NCI-H526 (cell line): ENCODE measurements around the gene RUVBL1.
"Not testable (repeated sequence)": the region's sequence is repeated elsewhere in the genome, so short reads cannot be mapped to it uniquely, and the experiment has no call there.

ENCODE experiments used
- DNase-seq, 2 experiments: peaks; one replicate each; lab custom pipeline; 2025; lab: John Stamatoyannopoulos, UW

RUVBL1 gene

GRCh38 chr3:128123538-128124368, at the start of gene RUVBL1:
RUVBL1 (minus strand) TSS chr3:128123812; CDS start chr3:128123724, 88 bp downstream.
- DNase-seq = peak; percentile 99 to 100

GRCh38 chr3:128173200-128173599, 49.6 kb upstream of the RUVBL1 start:
- no peak for DNase-seq

GRCh38 chr3:128170866-128171516, 47.4 kb upstream of the RUVBL1 start:
- DNase-seq = peak; percentile 70 to 86

DNA sequence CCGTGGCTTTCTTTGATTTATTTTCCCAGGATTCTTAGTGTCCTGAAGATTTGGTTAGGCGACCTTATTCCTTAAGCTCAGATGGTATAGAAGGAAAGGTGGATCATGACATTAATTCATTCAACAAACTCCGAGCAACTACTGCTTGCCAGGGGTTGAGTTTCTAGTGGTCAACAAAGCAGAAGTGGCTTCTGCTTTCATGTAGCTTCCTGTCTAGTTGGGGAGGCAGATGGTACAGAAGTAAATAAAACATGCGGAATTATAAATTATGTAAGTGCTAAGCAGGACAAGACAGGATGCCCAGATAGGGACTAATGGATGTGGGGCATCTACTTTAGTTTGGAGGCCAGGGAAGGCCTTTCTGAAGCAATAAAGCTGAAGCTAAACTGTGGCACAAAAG, 45.2 kb upstream of the RUVBL1 start:
- DNase-seq = no peak

DNA sequence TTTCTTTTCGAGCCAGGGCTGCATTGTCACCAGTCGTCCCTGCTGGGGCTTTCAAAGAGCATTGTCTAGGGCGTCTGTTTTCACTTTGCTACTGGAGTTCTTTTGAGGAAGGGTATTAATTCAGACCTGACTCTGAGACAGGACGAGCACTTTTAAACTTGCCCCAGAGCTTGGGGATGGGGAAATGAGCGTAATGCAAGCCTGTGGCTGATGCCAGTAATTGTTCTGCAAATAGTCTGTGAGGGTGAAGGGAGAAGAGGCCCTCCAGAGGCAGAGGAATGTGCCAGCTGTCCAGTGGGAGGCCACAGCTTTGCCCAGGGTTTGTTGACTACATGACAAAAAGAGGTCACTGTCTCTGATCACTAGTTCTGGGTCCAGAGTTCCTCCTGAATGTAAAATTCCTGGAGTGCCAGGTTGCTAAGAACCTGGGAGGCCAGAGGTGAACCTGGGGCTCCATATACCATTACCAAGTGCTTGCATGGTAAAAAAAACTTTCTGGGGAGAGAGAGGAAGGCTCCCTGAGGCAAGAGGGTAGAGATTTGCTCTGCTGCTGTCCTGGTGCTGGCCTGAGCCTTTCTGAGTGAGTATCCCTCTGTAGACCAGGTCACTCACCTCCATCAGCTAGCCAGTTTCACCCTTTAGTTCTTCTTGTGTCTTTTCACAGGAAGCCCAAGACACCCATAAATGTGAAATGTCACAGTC, 44.5 kb upstream of the RUVBL1 start:
- no peak for DNase-seq

- no peak for DNase-seq
Observed at GRCh38 chr3:128167646-128167972, 44.0 kb upstream of the RUVBL1 start.

DNA sequence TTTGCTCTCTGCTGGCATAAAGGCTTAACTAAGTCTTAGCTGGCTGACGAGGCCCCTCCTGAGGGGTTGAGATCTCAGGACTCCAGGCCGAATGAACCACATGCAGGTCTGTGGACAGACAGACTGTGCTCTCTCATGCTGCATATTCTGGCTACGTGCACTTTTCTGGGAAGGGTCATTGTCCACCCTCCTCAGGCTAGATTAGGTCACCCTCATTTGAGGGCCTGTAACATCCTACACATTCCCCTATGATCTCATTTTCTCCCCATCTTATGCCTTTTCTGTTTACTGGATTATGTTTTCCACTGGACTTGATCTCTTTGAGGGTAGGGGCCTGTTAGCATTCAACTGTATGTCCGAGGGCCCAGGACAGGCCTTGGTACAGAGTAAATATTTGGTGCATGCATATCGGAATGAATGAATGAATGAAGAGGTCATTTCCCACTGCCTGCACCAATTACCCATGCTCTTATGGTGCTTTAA, 43.4 kb upstream of the RUVBL1 start:
- no peak for DNase-seq

GRCh38 chr3:128163432-128163831, 39.8 kb upstream of the RUVBL1 start:
- no peak for DNase-seq

- no peak for DNase-seq
Observed at GRCh38 chr3:128160661-128161060, 37.0 kb upstream of the RUVBL1 start.

- no peak for DNase-seq
Observed at GRCh38 chr3:128155616-128156360, 32.2 kb upstream of the RUVBL1 start.

- DNase-seq = not testable (repeated sequence)
Observed at GRCh38 chr3:128154354-128154753, 30.7 kb upstream of the RUVBL1 start.

DNA sequence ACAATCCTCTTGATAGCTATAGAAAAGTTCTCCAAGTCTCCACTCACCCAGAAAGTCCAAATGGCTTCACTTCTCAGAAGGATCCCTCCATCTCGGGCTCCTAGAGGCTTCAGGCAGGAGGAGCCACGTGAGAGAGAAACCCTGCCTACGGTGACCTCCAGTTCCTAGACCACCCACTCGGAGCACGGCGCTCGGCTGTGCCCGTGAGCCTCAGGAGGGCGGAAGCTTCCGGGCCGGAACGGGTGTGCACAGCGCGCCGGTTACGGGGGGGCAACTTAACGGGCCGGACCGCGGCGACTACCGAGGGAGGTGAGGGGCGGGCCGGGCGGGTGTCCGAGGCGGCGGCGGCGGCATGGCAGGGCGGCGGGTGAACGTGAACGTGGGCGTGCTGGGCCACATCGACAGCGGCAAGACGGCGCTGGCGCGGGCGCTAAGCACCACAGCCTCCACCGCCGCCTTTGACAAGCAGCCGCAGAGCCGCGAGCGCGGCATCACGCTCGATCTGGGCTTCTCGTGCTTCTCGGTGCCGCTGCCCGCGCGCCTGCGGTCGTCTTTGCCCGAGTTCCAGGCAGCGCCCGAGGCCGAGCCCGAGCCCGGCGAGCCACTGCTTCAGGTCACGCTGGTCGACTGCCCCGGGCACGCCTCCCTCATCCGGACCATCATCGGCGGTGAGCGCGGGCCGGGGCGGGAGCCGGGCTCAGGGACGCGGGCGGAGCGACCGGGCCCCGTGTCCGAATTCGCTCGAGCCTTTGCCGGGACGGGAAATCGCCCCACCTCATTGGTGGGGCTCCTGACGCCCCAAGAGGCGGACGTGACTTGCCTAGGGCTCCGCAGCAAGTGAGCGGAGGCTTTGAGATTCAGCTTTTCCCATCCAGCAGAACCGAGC, 29.8 kb upstream of the RUVBL1 start, which contains the start of gene EEFSEC:
Gene EEFSEC (plus strand): TSS at position 326 of the 886 bp plus-strand sequence. CDS start 27 bp downstream, at position 353.
- DNase-seq = peak; percentile 83 to 92

GRCh38 chr3:128152419-128153155, 29.0 kb upstream of the RUVBL1 start:
- no peak for DNase-seq

DNA sequence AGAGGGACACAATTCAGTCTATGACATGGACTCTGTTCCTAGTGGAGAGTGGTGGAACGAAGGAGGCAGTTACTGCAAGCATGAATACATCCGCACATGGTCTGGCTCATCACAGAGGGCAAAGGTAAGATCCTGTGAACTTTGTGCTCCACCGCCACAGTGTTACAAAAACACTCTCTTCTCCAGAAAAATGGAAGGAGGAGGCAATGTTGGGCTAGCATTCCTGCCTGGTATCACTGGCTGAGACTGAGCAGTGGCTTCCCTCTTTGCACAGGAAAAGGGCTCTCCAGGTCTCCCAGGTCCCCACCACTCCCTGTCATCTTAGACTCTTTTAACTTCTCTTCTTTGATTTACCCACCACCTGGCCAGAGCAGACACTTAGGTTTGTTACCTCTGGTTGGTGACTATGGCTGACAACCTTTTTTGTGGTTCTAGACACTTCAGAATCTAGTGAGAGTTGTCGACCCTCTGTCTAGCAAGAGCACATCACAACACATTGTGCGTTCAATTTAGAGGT, 28.2 kb upstream of the RUVBL1 start:
- no peak for DNase-seq

DNA sequence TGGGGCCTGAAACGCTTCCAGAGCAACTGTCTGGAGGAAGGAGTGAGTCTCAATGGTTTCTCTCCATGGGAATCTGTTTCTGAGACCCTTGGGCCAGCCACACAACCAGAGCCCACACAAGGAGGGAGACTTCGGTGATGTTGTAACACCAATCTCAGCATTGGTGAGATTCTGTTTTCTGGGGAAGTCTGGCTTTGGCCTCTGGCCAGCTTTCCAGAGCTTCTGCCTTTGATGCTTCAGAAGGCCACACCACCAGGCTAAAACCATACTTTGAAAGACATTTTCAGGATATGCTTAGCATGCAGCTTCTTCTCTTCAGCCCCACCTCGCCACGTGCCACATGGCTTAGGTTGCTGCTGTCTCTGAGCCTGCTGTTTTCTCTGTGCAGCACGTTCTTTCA, 26.0 kb upstream of the RUVBL1 start:
- no peak for DNase-seq

DNA sequence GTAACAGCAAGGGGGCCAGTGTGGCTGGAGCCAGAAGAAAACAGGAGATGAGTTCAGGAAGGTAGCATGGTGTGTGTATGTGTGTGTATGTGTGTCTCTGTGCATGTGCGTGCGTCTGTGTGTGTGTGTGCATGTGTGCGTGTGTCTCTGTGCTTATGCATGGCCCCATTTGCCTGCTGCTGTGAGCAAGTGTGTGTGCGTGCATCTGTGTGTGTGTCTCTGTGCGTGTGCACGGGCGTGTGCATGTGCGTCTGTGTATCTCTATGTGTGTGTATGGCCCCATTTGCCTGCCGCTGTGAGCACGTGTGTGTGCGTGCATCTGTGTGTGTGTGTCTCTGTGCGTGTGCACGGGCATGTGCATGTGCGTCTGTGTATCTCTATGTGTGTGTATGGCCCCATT, 22.6 kb upstream of the RUVBL1 start:
- no peak for DNase-seq

DNA sequence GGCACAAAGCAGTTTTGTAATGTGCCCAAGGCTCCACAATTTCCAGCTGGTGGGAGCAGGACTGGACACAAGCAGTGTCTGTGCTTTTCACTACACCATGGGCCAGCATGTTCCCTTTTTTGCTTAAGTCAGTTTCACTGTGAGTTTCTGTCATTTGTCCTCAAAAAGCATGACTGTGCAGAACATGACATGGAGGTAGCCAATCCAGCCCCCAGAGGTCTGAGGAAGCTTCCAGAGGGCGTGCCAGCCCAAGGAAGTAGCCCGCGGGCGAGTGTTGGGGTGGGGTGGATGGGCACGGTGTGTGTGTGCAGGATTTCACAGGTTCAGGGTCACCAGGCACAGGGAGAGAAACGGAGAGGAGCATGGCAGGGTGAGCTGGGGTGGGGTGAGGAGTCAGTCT, 21.7 kb upstream of the RUVBL1 start:
- no peak for DNase-seq

DNA sequence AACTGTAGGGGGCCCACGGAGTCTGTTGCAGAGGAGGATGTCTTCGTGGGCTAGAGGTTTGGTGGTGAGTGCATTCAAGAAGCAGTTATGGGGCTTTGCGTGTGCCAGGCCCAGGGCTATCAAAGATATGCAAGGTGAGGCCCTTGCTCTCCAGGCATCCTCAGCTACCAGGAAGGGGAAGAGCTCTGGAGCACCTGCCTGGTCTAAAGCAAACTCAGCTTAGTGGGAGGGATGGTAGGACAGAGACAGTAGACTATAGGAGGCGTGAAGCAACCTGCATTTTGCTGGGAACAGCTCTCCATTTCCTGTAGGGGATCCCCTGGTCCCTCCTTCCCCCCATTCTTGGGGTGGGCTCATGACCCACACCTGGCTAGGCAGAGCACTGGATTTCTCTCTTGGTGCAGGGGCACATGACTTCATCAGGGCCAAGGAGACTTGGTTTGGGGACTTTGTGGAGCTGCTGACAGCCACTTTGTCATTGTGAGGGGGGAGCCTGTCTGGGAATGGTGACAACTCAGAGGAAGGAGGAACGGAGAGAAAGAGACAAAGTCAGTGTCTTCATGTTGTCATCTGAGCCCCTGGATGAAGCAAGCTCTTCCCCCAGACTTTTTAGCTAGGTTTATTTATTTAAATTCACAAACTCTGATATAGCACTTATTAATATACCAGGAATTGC, 21.0 kb upstream of the RUVBL1 start:
- DNase-seq = no peak

GRCh38 chr3:128143496-128143895, 19.9 kb upstream of the RUVBL1 start:
- no peak for DNase-seq
